SHP77 treated with DMSO at 0.1 percent for 48 hours (cell line): ENCODE data around the gene SELL.
"Not testable (repeated sequence)": the region's sequence is repeated elsewhere in the genome, so short reads cannot be mapped to it uniquely, and the experiment has no call there.

Experiments
- DNase-seq: peaks from one replicate; lab custom pipeline; 2025; lab: John Stamatoyannopoulos, UW

Gene SELL

DNA sequence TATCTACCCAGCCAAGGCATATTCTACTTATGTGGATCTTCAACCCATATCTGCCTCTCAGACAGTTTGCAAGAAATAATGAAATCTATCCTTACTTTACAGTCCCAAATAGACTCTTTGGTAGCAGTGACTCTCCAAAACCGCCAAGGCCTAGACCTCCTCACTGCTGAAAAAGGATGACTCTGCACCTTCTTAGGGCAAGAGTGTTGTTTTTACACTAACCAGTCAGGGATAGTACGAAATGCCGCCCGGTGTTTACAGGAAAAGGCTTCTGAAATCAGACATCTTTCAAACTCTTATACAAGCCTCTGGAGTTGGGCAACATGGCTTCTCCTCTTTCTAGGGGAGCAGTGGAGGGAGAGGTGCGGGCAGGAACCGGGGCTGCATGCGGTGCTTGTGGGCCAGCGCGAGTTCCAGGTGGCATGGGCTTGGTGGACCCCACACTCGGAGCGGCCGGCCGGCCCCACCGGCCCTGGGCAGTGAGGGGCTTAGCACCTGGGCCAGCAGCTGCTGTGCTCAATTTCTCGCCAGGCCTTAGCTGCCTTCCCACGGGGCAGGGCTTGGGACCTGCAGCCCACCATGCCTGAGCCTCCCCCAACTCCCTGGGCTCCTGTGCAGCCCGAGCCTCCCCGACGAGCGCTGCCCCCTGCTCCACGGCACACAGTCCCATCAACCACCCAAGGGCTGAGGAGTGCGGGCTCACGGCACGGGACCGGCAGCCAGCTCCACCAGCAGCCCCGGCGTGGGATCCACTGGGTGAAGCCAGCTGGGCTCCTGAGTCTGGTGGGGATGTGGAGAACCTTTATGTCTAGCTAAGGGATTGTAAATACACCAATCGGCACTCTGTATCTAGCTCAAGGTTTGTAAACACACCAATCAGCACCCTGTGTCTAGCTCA is 43.5 kb downstream of the SELL start:
- DNase-seq, result not testable (repeated sequence)

DNA sequence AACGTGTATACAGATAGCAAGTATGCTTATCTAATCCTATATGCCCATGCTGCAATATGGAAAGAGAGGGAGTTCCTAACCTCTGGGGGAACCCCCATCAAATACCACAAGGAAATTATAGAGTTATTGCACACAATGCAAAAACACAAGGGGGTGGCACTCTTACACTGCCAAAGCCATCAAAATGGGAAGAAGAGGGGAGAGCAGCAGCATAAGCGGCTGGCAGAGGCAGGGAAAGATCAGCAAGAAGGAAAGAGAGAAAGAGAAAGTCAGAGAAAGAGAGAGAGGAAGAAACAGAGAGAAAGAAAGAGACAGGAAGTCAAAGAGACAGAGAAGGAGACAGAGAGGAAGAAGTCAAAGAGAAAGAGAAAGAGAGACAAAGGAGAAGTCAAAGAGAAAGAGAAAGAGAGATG is 44.2 kb downstream of the SELL start:
- DNase-seq, result not testable (repeated sequence)

DNA sequence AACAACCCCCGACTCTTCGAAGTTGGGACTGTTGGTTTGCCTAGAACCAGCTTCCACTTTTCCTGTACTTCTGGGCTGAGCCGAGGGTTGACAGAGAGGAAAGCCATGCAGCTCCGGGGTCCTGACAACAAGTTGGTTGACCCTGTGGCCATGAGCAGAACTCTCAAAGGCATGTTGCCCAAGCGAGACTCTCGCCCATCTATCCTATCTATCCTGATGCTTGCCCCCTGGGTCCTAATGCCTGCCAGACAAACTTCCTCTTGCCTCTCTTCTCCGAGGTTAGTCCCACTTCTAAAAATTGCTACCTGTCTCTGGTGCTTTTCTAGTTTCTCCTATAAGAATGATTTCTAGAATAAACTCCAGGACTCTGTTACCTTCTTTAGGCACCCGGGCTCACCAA is 48.7 kb downstream of the SELL start:
- not testable (repeated sequence) for DNase-seq

DNA sequence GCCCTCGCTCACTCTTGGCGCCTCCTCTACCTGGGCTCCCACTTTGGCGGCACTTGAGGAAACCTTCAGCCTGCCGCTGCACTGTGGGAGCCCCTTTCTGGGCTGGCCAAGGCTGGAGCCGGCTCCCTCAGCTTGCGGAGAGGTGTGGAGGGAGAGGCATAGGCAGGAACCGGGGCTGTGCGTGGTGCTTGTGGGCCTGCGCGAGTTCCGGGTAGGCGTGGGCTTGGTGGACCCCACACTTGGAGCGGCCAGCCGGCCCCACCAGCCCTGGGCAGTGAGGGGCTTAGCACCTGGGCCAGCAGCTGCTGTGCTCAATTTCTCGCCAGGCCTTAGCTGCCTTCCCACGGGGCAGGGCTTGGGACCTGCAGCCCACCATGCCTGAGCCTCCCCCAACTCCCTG is 50.4 kb downstream of the SELL start:
- not testable (repeated sequence) for DNase-seq

DNA sequence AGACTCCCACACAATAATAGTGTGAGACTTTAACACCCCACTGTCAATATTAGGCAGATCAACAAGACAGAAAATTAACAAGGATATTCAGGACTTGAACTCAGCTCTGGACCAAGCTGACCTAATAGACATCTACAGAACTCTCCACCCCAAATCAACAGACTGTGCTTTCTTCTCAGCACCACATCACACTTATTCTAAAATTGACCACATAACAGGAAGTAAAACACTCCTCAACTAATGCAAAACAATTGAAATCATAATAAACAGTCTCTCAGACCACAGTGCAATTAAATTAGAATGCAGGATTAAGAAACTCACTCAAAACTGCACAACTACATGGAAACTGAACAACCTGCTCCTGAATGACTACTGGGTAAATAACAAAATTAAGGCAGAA is 52.6 kb downstream of the SELL start:
- DNase-seq, result not testable (repeated sequence)

DNA sequence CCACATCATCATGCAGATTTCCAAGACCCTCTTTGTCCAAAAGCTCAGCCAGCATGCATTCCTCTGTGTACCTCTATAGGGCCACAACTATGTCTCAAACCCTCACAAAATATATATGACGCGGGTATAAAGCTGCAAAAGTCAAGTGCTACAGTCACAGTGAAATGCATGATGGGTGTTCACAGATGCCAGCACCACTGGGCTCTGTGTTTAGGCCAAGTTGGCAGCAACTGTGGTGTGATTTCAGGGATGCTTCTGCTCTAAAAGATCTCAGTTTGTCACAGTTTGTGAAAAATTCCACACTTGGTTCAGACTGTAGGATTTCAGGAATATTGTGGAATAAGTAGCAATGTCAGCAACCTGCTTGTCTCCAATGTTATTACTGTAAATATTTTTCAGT is 57.5 kb downstream of the SELL start:
- no peak for DNase-seq

DNA sequence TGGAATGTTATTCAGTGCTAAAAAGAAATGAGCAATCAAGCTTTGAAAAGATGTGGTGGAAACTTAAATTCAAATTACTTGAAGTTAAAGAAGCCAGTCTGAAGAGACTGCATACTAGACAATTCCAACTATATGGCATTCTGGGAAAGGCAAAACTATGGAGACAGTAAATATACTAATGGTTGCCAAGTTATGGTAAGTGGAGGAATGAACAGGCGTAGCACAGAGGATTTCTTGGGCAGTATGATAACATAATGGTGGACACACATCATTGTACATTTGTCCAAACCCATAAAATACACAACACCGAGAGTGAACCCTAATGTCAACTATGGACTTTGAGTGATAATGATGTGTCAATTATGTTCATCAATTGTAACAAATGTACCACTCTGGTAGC is 60.4 kb downstream of the SELL start:
- DNase-seq, result no peak

DNA sequence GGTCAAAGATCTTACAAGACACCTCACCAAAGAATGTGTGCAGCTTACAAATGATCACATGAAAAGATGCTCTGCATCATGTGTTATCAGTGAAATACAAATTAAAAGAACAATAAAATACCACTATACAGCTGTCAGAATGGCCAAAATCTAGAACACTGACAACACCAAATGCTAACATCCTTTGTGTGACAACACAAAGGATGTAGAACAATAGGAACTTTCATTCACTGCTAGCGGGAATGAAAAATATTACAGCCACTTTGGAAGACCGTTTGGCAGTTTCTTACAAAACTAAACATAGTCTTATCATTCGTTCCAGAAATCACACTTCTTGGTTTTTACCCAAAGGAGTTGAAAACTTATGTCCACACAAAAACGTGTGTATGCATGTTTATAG is 60.9 kb downstream of the SELL start:
- no peak for DNase-seq

DNA sequence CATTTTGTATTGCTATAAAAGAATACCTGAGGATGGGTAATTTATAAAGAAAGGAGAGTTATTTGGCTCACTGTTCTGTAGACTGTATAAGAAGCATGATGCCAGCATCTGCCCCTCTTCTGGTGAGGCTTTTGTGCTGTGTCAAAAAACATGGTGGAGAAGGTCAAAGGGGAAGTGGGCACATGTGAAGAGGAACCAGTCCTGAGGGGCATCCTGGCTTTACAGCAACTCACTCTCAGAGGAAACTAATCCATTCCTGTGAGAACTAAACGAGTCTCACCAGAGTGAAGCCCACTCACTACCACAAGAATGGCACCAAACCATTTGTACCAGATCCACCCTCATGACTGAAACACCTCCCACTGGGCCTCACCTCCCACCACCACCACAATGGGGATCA is 62.7 kb downstream of the SELL start:
- no peak for DNase-seq

DNA sequence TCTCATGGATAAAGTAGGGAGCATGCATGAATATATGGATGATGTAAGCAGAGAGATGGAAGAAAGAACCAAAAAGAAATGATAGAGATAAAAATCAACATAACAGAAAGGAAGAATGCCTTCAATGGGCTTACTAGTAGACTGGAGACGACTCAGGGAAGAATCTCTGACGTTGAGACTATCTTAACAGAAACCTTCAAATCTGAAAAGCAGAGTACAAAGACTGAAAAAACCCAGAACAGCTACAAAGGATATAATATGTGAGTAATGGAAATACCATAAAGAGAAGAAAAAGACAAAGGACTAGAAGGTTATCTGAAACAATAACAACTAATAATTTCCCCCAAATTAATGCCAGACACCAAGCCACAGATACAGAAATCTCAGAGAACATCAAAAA is 63.2 kb downstream of the SELL start:
- DNase-seq, result no peak

DNA sequence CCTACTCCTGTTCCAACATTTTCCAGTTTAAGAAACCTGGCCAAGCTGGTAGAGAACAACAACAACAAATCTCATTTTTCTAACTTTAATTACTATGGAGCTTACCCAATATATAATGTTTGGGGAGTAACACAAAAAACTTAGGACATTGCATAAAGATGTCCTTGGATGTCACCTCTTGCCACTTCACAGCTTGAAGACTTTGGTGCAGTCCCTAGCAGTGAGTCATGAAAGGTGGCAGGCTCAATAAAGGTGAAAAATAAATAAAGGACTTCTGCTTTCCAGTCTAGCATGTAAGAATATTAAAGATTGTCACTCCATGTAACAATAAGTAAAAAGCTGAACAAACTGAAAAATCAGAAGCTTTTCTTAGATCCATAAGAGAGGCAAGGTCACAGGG is 63.9 kb downstream of the SELL start:
- DNase-seq, result no peak

DNA sequence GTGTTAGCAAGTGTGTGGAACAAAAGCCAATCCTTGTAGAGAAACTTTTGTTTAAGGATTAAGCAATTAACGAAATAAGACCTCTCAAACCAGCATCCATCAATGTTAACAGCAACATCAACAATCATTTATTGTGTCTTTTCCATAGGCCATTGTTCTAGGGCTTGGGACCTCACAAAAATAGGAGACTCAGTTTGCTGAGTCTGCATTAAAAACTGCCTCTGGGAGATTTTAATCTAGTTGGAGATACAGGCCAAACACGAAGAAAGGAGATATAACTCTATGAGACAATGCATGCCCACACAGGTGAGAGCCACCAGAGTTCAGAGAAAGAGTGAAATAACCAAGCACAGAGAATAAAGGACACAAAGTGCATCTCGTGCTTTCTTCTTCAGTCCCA is 67.1 kb downstream of the SELL start:
- DNase-seq, result no peak
